ENCODE results near the gene ALDH18A1.
"Not testable (repeated sequence)": the region's sequence is repeated elsewhere in the genome, so short reads cannot be mapped to it uniquely, and the experiment has no call there.

The ALDH18A1 gene

GRCh38 chr10:95637140-95637539 is 19.4 kb downstream of the ALDH18A1 start:
- Histone ChIP-seq H3K27me3 (ENCODE audit: low read depth) (no peaks in the 10 kb centered on the region), H3K9me3 (no peaks in the 10 kb centered on the region), H3K36me3 (replicated peaks) (peaks cover 85% of the 10 kb centered on the region), H3K4me3 (no peak overlapping the region), H3K4me1 (no peaks in the 10 kb centered on the region)
- no peak for DNase-seq (ENCODE audit: low spot score in 2 of 2)
- in situ Hi-C loops (cut with MboI; ENCODE audit: low sequenced_read_pairs), result no loop called here

GRCh38 chr10:95635319-95635733 is 21.2 kb downstream of the ALDH18A1 start:
- Histone ChIP-seq H3K27me3 (ENCODE audit: low read depth) (no peaks in the 10 kb centered on the region), H3K9me3 (no peaks in the 10 kb centered on the region), H3K36me3 (replicated peaks) (peaks cover 86% of the 10 kb centered on the region), H3K4me3 (no peak overlapping the region), H3K4me1 (no peaks in the 10 kb centered on the region)
- in situ Hi-C loops (cut with MboI; ENCODE audit: low sequenced_read_pairs), result no loop called here
- no peak for DNase-seq (ENCODE audit: low spot score in 2 of 2)

GRCh38 chr10:95628786-95629185 is 27.7 kb downstream of the ALDH18A1 start:
- Histone ChIP-seq H3K4me1 (no peaks in the 10 kb centered on the region), H3K4me3 (no peak overlapping the region), H3K36me3 (replicated peaks) (peaks cover 88% of the 10 kb centered on the region), H3K27me3 (ENCODE audit: low read depth) (no peaks in the 10 kb centered on the region), H3K9me3 (no peaks in the 10 kb centered on the region)
- DNase-seq (ENCODE audit: low spot score in 2 of 2), result no peak
- in situ Hi-C loops (cut with MboI; ENCODE audit: low sequenced_read_pairs), result no loop called here

- H3K27me3 ChIP-seq (ENCODE audit: low read depth), result no peaks in the 10 kb centered on the region
- peaks cover 71% of the 10 kb centered on the region for H3K36me3 ChIP-seq (replicated peaks)
- DNase-seq (ENCODE audit: low spot score in 2 of 2), result no peak
- H3K9me3 ChIP-seq, result no peaks in the 10 kb centered on the region
- H3K4me1 ChIP-seq, result no peaks in the 10 kb centered on the region
- no peak overlapping the region for H3K4me3 ChIP-seq
- in situ Hi-C loops (cut with MboI; ENCODE audit: low sequenced_read_pairs), result no loop called here
Measured at GRCh38 chr10:95626500-95626899, 30.0 kb downstream of the ALDH18A1 start.

GRCh38 chr10:95620415-95620814 is 36.1 kb downstream of the ALDH18A1 start:
- not testable (repeated sequence) for H3K4me3 ChIP-seq; H3K9me3 ChIP-seq; H3K27me3 ChIP-seq (ENCODE audit: low read depth); H3K4me1 ChIP-seq; DNase-seq (ENCODE audit: low spot score in 2 of 2)
- H3K36me3 ChIP-seq (replicated peaks), result peaks cover 68% of the 10 kb centered on the region
- in situ Hi-C loops (cut with MboI; ENCODE audit: low sequenced_read_pairs), result loop anchor here (25.0 kb wide), 2 partner anchors 483 to 1033 kb away; no protein-coding TSS in a partner anchor

- in situ Hi-C loops (cut with MboI; ENCODE audit: low sequenced_read_pairs), result loop anchor here (25.0 kb wide), 2 partner anchors 481 to 1031 kb away; no protein-coding TSS in a partner anchor
- H3K27me3 ChIP-seq (ENCODE audit: low read depth), result no peaks in the 10 kb centered on the region
- H3K36me3 ChIP-seq (replicated peaks), result peaks cover 76% of the 10 kb centered on the region
- no peak overlapping the region for H3K4me3 ChIP-seq
- H3K9me3 ChIP-seq, result no peaks in the 10 kb centered on the region
- no peaks in the 10 kb centered on the region for H3K4me1 ChIP-seq
- no peak for DNase-seq (ENCODE audit: low spot score in 2 of 2)
Measured at GRCh38 chr10:95618101-95618500, 38.4 kb downstream of the ALDH18A1 start.

- Histone ChIP-seq H3K36me3 (replicated peaks) (peaks cover 85% of the 10 kb centered on the region), H3K4me3 (no peak overlapping the region)
Measured at GRCh38 chr10:95616446-95616845, 40.1 kb downstream of the ALDH18A1 start.

GRCh38 chr10:95613330-95613729 is 43.2 kb downstream of the ALDH18A1 start:
- no peaks in the 10 kb centered on the region for H3K27me3 ChIP-seq (ENCODE audit: low read depth)
- H3K9me3 ChIP-seq, result no peaks in the 10 kb centered on the region
- in situ Hi-C loops (cut with MboI; ENCODE audit: low sequenced_read_pairs), result loop anchor here (25.0 kb wide), 2 partner anchors 476 to 1026 kb away; no protein-coding TSS in a partner anchor
- H3K4me1 ChIP-seq, result no peaks in the 10 kb centered on the region
- no peak for DNase-seq (ENCODE audit: low spot score in 2 of 2)
- peaks cover 93% of the 10 kb centered on the region for H3K36me3 ChIP-seq (replicated peaks)
- H3K4me3 ChIP-seq, result no peak overlapping the region

More at GRCh38 chr10:95616446-95616845, 40.1 kb downstream of the ALDH18A1 start:
- DNase-seq (ENCODE audit: low spot score in 2 of 2), result no peak
- Histone ChIP-seq H3K27me3 (ENCODE audit: low read depth) (no peaks in the 10 kb centered on the region), H3K9me3 (no peaks in the 10 kb centered on the region), H3K4me1 (no peaks in the 10 kb centered on the region)
- in situ Hi-C loops (cut with MboI; ENCODE audit: low sequenced_read_pairs), result loop anchor here (25.0 kb wide), 2 partner anchors 479 to 1029 kb away; no protein-coding TSS in a partner anchor

GRCh38 chr10:95610727-95611126 is 45.8 kb downstream of the ALDH18A1 start:
- H3K9me3 ChIP-seq, result no peaks in the 10 kb centered on the region
- in situ Hi-C loops (cut with MboI; ENCODE audit: low sequenced_read_pairs), result loop anchor here (25.0 kb wide), 2 partner anchors 473 to 1023 kb away; no protein-coding TSS in a partner anchor
- DNase-seq (ENCODE audit: low spot score in 2 of 2), result no peak
- H3K36me3 ChIP-seq (replicated peaks), result peaks cover 94% of the 10 kb centered on the region
- H3K27me3 ChIP-seq (ENCODE audit: low read depth), result no peaks in the 10 kb centered on the region
- H3K4me3 ChIP-seq, result no peak overlapping the region
- no peaks in the 10 kb centered on the region for H3K4me1 ChIP-seq

- Histone ChIP-seq H3K4me1 (no peaks in the 10 kb centered on the region), H3K27me3 (ENCODE audit: low read depth) (no peaks in the 10 kb centered on the region), H3K36me3 (replicated peaks) (peaks cover 62% of the 10 kb centered on the region), H3K9me3 (no peaks in the 10 kb centered on the region), H3K4me3 (no peak overlapping the region)
- in situ Hi-C loops (cut with MboI; ENCODE audit: low sequenced_read_pairs), result loop anchor here (25.0 kb wide), 2 partner anchors 470 to 1020 kb away; no protein-coding TSS in a partner anchor
- DNase-seq (ENCODE audit: low spot score in 2 of 2), result no peak
Measured at GRCh38 chr10:95606922-95607321, 49.6 kb downstream of the ALDH18A1 start.

GRCh38 chr10:95605163-95605562 is 51.3 kb downstream of the ALDH18A1 start:
- no peak for DNase-seq (ENCODE audit: low spot score in 2 of 2)
- Histone ChIP-seq H3K4me1 (no peaks in the 10 kb centered on the region), H3K9me3 (no peaks in the 10 kb centered on the region), H3K27me3 (ENCODE audit: low read depth) (no peaks in the 10 kb centered on the region), H3K4me3 (no peak overlapping the region), H3K36me3 (replicated peaks) (peaks cover 47% of the 10 kb centered on the region)
- in situ Hi-C loops (cut with MboI; ENCODE audit: low sequenced_read_pairs), result loop anchor here (25.0 kb wide), 2 partner anchors 468 to 1018 kb away; no protein-coding TSS in a partner anchor

GRCh38 chr10:95604630-95605029 is 51.9 kb downstream of the ALDH18A1 start:
- no peak overlapping the region for H3K4me3 ChIP-seq
- no peaks in the 10 kb centered on the region for H3K27me3 ChIP-seq (ENCODE audit: low read depth)
- no peak for DNase-seq (ENCODE audit: low spot score in 2 of 2)
- H3K36me3 ChIP-seq (replicated peaks), result peaks cover 42% of the 10 kb centered on the region
- in situ Hi-C loops (cut with MboI; ENCODE audit: low sequenced_read_pairs), result loop anchor here (5.0 to 25.0 kb wide), 3 partner anchors 172 to 1017 kb away; no protein-coding TSS in a partner anchor
- H3K4me1 ChIP-seq, result no peaks in the 10 kb centered on the region
- no peaks in the 10 kb centered on the region for H3K9me3 ChIP-seq

GRCh38 chr10:95602382-95602781 is 54.1 kb downstream of the ALDH18A1 start:
- Histone ChIP-seq H3K36me3 (replicated peaks) (peaks cover 19% of the 10 kb centered on the region), H3K4me3 (no peak overlapping the region), H3K4me1 (no peaks in the 10 kb centered on the region), H3K27me3 (ENCODE audit: low read depth) (no peaks in the 10 kb centered on the region), H3K9me3 (no peaks in the 10 kb centered on the region)
- DNase-seq (ENCODE audit: low spot score in 2 of 2), result no peak
- in situ Hi-C loops (cut with MboI; ENCODE audit: low sequenced_read_pairs), result loop anchor here (5.0 to 25.0 kb wide), 3 partner anchors 170 to 1015 kb away; no protein-coding TSS in a partner anchor

GRCh38 chr10:95601116-95601719 is 55.3 kb downstream of the ALDH18A1 start:
- in situ Hi-C loops (cut with MboI; ENCODE audit: low sequenced_read_pairs), result loop anchor here (5.0 to 25.0 kb wide), 3 partner anchors 169 to 1014 kb away; no protein-coding TSS in a partner anchor
- Histone ChIP-seq H3K36me3 (replicated peaks) (peaks cover 8% of the 10 kb centered on the region; the same call in 1 of the 2 replicates), H3K27me3 (ENCODE audit: low read depth) (no peaks in the 10 kb centered on the region), H3K4me3 (no peak overlapping the region), H3K9me3 (no peaks in the 10 kb centered on the region), H3K4me1 (no peaks in the 10 kb centered on the region)
- DNase-seq (ENCODE audit: low spot score in 2 of 2), result peak; percentile 78 to 86

Measured in HAP-1 (cell line).